Astrocyte of the cerebellum (primary cell): ENCODE results near the gene FOXO3.

Source experiments
- DNase-seq: peaks from one replicate; pipeline ENCODE4 v3.0.0-alpha.2; 2011; ENCODE audit warnings: low read depth
- H3K4me3 ChIP-seq: 2 replicates; pipeline ENCODE4 v1.5.1; 2011; ENCODE audit warnings: mild to moderate bottlenecking, low read depth, low read length, moderate library complexity
- CTCF ChIP-seq: IDR thresholded peaks from 2 replicates; pipeline ENCODE4 v1.5.1; 2012; ENCODE audit warnings: low read length, low read depth, moderate library complexity, mild to moderate bottlenecking; ENCODE audit errors: missing control alignments
- in situ Hi-C: cut with HindIII; loops from 2 replicates; pipeline ENCODE4 v1.10.0; 2017; ENCODE audit warnings: low sequenced_read_pairs

Gene FOXO3

GRCh38 chr6:108594640-108595039, 33.9 kb downstream of the FOXO3 start:
- no peak for TF ChIP-seq CTCF
- H3K4me3 ChIP-seq, result no peak overlapping the region
- DNase-seq, result no peak
- in situ Hi-C loops, result no loop called here

GRCh38 chr6:108596956-108597355, 36.2 kb downstream of the FOXO3 start:
- no peak overlapping the region for H3K4me3 ChIP-seq
- DNase-seq, result no peak
- TF ChIP-seq CTCF, result no peak
- in situ Hi-C loops, result no loop called here

DNA sequence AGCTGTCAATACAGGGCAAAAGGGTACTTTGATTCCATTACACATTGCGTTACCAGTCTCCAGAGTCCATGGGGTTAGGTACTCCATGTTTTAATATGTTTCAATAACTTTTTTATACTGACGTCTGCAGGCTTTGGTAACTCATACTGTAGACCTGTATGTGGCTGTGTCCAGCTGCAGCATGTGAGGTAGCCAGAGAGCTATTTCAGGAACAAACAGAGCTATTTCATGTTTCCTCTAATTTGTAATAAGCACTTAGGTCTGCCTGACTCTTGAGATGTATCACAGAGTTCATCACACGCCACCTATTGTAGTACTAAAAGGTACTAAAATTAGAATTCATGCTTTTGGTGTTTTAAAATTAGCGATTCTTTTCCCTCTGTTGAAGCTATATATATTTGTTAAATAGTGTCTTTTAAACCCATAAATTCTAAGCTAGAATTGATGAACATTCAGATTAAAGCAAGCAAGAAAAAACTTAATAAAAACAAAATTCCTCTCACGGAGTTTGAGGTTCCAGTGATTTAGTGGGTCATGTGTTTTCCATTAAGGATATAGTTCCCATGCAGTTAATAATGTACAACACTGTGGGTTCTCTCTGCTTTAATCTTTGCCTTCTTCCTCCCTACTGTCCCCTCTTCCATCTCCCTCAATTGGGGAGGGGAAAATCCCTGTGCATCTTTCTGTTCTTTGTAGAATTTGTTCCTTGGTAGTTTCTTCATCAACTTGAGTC, 37.0 kb downstream of the FOXO3 start:
- H3K4me3 ChIP-seq, result no peak overlapping the region
- no peak for DNase-seq
- TF ChIP-seq CTCF, result no peak
- in situ Hi-C loops, result no loop called here

- TF ChIP-seq CTCF, result no peak
- DNase-seq, result no peak
- H3K4me3 ChIP-seq, result no peak overlapping the region
- in situ Hi-C loops, result no loop called here
Observed at GRCh38 chr6:108598305-108598863, 37.7 kb downstream of the FOXO3 start.

GRCh38 chr6:108604156-108604555, 43.4 kb downstream of the FOXO3 start:
- H3K4me3 ChIP-seq, result no peak overlapping the region
- in situ Hi-C loops, result no loop called here
- no peak for DNase-seq
- no peak for TF ChIP-seq CTCF

DNA sequence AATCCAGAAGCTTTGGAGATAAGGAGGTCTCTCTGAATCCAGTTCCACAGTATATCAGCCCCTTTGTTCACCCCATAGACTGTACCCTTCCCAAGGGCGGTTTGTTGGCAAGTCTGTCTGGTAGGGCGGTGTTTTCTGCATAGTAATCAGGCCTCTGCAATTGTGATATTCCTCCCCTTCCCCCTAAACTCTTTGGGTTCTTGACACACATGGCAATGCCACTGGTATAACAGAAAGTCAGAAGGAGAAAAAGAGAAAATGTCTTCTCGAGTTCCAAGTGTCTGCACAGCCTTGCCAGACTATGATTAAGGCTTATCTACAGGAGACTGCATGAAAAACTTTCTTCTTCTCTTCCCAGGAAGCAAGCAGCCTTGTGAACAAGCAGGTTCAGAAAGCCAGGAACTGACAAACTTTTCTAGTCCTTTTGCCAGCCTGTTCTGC, 45.6 kb downstream of the FOXO3 start:
- no peak overlapping the region for H3K4me3 ChIP-seq
- TF ChIP-seq CTCF, result no peak
- DNase-seq, result no peak
- in situ Hi-C loops, result no loop called here
